Epithelial cell of esophagus (primary cell): Measurements from ENCODE around the gene SLAMF9.

Experiments used
- DNase-seq: peaks from one replicate; pipeline ENCODE4 v3.0.0; 2010; ENCODE audit warnings: low read depth
- H3K4me3 ChIP-seq: 2 replicates; pipeline ENCODE4 v1.5.1; 2011; ENCODE audit warnings: mild to moderate bottlenecking, low read length, control low read depth
- CTCF ChIP-seq: IDR thresholded peaks from 2 replicates; pipeline ENCODE4 v1.5.1; 2011; ENCODE audit warnings: low read depth, mild to moderate bottlenecking, low read length, control low read depth, inconsistent platforms; ENCODE audit not compliant: insufficient read depth; ENCODE audit errors: missing control alignments

The SLAMF9 gene

DNA sequence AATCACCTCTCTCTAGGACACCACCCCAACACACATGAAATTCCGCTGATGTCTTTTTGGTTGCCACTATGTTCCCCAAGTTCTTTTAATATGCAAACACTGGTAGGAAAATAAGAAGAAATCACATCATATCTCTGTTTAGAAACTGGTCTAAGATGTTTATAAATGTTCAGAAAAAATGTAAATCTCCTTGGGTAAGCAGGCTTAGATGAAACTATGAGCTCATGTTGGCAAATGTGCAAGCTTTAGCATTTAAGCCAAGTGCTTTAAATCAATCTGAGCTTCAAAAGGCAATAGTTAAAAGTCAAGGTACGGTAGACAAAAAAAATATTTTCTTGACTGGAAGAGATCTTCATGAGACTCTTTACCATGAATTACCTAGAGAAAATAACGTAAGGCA is 25.2 kb upstream of the SLAMF9 start:
- DNase-seq, result no peak
- TF ChIP-seq CTCF, result no peak
- H3K4me3 ChIP-seq, result no peak overlapping the region

DNA sequence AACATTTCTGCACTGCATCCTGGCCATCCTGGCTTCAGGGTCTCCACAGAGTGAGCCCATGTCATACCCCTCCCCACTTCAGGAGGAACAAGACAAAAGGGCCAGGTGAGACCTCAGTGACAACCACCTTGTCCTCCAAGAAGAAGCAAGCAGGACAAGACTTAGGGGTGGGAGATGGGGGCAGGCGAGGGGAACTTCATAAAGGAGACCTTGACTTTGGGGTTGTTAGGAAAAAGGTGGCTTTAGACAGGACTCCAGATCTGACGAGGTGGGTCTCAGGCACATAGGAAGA is 24.0 kb upstream of the SLAMF9 start:
- no peak for DNase-seq
- no peak for TF ChIP-seq CTCF
- no peak overlapping the region for H3K4me3 ChIP-seq

GRCh38 chr1:159977364-159978106 is 23.5 kb upstream of the SLAMF9 start:
- TF ChIP-seq CTCF, result no peak
- H3K4me3 ChIP-seq, result no peak overlapping the region
- DNase-seq, result no peak

DNA sequence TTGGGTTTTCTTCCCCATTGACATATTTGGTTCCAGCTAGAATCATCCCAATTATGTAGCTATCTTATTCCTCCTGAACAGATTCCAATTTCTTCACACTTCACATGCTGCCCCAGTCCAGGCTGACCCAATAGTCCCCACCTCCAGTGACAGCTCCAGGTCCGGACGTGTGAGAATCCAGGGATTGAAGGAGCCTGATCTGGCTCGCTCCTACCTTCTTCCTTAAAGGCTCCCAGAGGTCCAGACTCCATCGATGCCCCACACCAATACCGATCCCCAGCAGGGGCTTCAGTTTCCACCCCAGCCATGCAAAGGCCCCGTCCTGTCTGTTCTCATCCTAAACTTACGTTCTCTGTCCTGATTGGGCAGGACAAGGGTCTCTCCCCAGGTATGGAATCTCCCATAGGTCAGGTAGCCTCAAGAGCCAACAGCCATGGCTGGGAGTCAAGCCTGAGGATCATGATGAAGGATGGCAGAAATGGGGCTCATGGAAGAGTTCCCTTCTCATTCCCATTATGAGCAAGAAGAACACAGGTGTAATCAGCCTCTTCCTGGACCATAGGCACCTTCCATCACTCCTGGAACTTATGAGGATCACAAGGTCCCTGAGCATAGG is 20.4 kb upstream of the SLAMF9 start:
- TF ChIP-seq CTCF, result no peak
- DNase-seq, result no peak
- H3K4me3 ChIP-seq, result no peak overlapping the region

DNA sequence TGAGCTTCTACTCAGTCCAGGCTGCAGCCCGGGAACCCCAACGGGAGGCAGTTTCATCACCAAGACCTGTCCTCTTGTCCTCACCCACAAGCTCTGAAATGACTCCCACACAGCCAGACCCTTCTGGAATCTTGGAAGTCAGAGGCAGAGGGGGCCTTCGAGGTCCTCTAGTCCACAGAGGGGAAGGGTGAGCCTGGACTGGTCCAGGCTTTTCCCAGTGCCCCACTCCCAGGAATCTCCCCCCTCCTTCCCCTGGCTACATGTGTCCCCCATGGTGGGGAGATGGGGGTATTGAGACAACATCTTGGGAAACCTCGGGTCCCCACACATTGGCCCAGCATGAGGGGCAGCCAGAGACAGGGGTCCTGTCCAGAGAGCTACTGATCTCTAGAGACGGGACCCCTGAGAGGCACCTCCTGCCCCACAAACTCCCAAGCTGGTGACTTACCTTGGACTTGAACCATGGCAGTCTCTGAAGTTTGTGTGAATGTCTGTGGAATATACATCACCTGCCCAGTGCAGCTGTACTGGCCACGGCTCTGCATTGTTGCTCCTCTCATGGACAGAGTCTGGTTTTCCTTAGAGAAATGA is 19.4 kb upstream of the SLAMF9 start:
- TF ChIP-seq CTCF, result no peak
- H3K4me3 ChIP-seq, result no peak overlapping the region
- no peak for DNase-seq

DNA sequence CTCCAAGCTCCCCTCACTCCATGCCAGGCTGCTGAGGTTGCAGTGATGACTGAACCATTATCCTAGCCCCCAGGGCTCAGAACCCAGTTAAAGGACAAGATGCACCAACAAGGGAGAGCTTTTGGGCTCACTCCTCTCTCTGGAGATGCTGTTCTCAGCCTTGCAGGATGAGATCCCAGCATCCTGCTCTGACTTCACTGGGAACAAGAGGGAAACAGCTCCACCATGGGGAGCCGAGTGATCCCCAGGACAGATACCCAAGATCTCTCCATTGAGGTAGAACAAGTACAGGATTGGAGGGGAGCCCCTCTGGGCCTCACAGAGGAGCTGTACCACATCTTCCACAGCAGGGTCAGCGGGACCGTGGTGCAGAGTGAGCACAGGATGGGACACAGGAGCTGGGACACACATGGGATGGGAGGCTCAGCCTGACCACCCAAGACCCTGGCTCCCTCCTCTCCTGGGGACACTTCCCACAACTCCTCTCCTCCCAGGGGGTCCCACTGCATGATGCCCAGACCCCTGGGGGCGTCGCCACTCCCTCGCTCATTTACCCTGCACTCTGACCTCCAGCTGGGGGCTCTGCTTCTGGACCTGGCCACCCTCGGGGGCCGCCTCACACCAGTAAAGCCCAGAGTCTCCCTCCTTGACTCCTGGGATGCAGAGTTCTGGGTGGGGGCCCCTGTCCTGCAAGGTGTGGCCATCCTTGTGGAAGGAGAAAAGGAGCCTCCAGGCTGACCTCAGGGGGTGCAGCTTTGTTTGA is 18.6 kb upstream of the SLAMF9 start:
- DNase-seq, result no peak
- H3K4me3 ChIP-seq, result no peak overlapping the region
- TF ChIP-seq CTCF, result no peak
